ENCODE results near the gene HOMER2. TPM values are rescaled to one million over a fixed set of nuclear protein-coding genes. Genes with fewer than 3 reads are reported as not detected.
A peak's percentile ranks its signal among the peaks of the same experiment; 100 is the strongest.

The HOMER2 gene
- total and polyA plus RNA-seq, 4 donors = 22.4 to 36.0 (median 27.8) TPM

GRCh38 chr15:82969353-82969752 is 16.8 kb upstream of the HOMER2 start:
- no peaks in the 10 kb centered on the region for H3K9me3 ChIP-seq (ENCODE audit: control insufficient read depth, insufficient read depth, low read length)
- H3K36me3 ChIP-seq (ENCODE audit: control insufficient read depth, insufficient read depth, low read length) = no peaks in the 10 kb centered on the region
- H3K27ac ChIP-seq (ENCODE audit: low read depth, low read length) = no peak overlapping the region
- 94% methylated on average over 3 of the region's 7 CpGs for WGBS (ENCODE audit: insufficient coverage)
- H3K4me1 ChIP-seq (ENCODE audit: control insufficient read depth, insufficient read depth, low read length) = no peaks in the 10 kb centered on the region
- no peak for DNase-seq (ENCODE audit: low read depth in 4 of 6, low spot score in 6 of 6)
- H3K4me3 ChIP-seq (ENCODE audit: low read depth, low read length) = no peak overlapping the region
- no peaks in the 10 kb centered on the region for H3K27me3 ChIP-seq (ENCODE audit: control insufficient read depth, insufficient read depth, low read length)

GRCh38 chr15:82968066-82968465 is 15.5 kb upstream of the HOMER2 start:
- Histone ChIP-seq H3K4me1 (ENCODE audit: control insufficient read depth, insufficient read depth, low read length) (no peaks in the 10 kb centered on the region), H3K27me3 (ENCODE audit: control insufficient read depth, insufficient read depth, low read length) (no peaks in the 10 kb centered on the region), H3K9me3 (ENCODE audit: control insufficient read depth, insufficient read depth, low read length) (no peaks in the 10 kb centered on the region), H3K36me3 (ENCODE audit: control insufficient read depth, insufficient read depth, low read length) (no peaks in the 10 kb centered on the region), H3K4me3 (ENCODE audit: low read depth, low read length) (no peak overlapping the region), H3K27ac (ENCODE audit: low read depth, low read length) (no peak overlapping the region)
- 100% methylated on average over 4 of the region's 4 CpGs for WGBS (ENCODE audit: insufficient coverage)
- no peak for DNase-seq (ENCODE audit: low read depth in 4 of 6, low spot score in 6 of 6)

GRCh38 chr15:82966671-82967071 is 14.2 kb upstream of the HOMER2 start:
- WGBS (ENCODE audit: insufficient coverage) = 100% methylated on average over 1 of the region's 4 CpGs
- Histone ChIP-seq H3K4me3 (ENCODE audit: low read depth, low read length) (no peak overlapping the region), H3K27ac (ENCODE audit: low read depth, low read length) (no peak overlapping the region), H3K4me1 (ENCODE audit: control insufficient read depth, insufficient read depth, low read length) (no peaks in the 10 kb centered on the region), H3K9me3 (ENCODE audit: control insufficient read depth, insufficient read depth, low read length) (no peaks in the 10 kb centered on the region), H3K36me3 (ENCODE audit: control insufficient read depth, insufficient read depth, low read length) (no peaks in the 10 kb centered on the region), H3K27me3 (ENCODE audit: control insufficient read depth, insufficient read depth, low read length) (no peaks in the 10 kb centered on the region)
- no peak for DNase-seq (ENCODE audit: low read depth in 4 of 6, low spot score in 6 of 6)

GRCh38 chr15:82964890-82965289 is 12.4 kb upstream of the HOMER2 start:
- 100% methylated on average over 4 of the region's 5 CpGs for WGBS (ENCODE audit: insufficient coverage)
- Histone ChIP-seq H3K27me3 (ENCODE audit: control insufficient read depth, insufficient read depth, low read length) (no peaks in the 10 kb centered on the region), H3K4me1 (ENCODE audit: control insufficient read depth, insufficient read depth, low read length) (no peaks in the 10 kb centered on the region), H3K36me3 (ENCODE audit: control insufficient read depth, insufficient read depth, low read length) (no peaks in the 10 kb centered on the region), H3K27ac (ENCODE audit: low read depth, low read length) (no peak overlapping the region), H3K4me3 (ENCODE audit: low read depth, low read length) (no peak overlapping the region), H3K9me3 (ENCODE audit: control insufficient read depth, insufficient read depth, low read length) (no peaks in the 10 kb centered on the region)
- DNase-seq (ENCODE audit: low read depth in 4 of 6, low spot score in 6 of 6) = no peak

- Histone ChIP-seq H3K27me3 (ENCODE audit: control insufficient read depth, insufficient read depth, low read length) (no peaks in the 10 kb centered on the region), H3K27ac (ENCODE audit: low read depth, low read length) (no peak overlapping the region), H3K9me3 (ENCODE audit: control insufficient read depth, insufficient read depth, low read length) (no peaks in the 10 kb centered on the region), H3K4me1 (ENCODE audit: control insufficient read depth, insufficient read depth, low read length) (no peaks in the 10 kb centered on the region), H3K36me3 (ENCODE audit: control insufficient read depth, insufficient read depth, low read length) (peaks cover under 1% of the 10 kb centered on the region), H3K4me3 (ENCODE audit: low read depth, low read length) (no peak overlapping the region)
- 90% methylated on average over 2 of the region's 7 CpGs for WGBS (ENCODE audit: insufficient coverage)
- DNase-seq (ENCODE audit: low read depth in 4 of 6, low spot score in 6 of 6) = no peak
Measured at GRCh38 chr15:82963471-82964341, 11.2 kb upstream of the HOMER2 start.

GRCh38 chr15:82960766-82961165 is 8.2 kb upstream of the HOMER2 start:
- no peaks in the 10 kb centered on the region for H3K4me1 ChIP-seq (ENCODE audit: control insufficient read depth, insufficient read depth, low read length)
- H3K9me3 ChIP-seq (ENCODE audit: control insufficient read depth, insufficient read depth, low read length) = no peaks in the 10 kb centered on the region
- H3K27ac ChIP-seq (ENCODE audit: low read depth, low read length) = no peak overlapping the region
- peaks cover 4% of the 10 kb centered on the region for H3K36me3 ChIP-seq (ENCODE audit: control insufficient read depth, insufficient read depth, low read length)
- no peak overlapping the region for H3K4me3 ChIP-seq (ENCODE audit: low read depth, low read length)
- WGBS (ENCODE audit: insufficient coverage) = 97% methylated on average over 3 of the region's 3 CpGs
- H3K27me3 ChIP-seq (ENCODE audit: control insufficient read depth, insufficient read depth, low read length) = no peaks in the 10 kb centered on the region
- DNase-seq (ENCODE audit: low read depth in 4 of 6, low spot score in 6 of 6) = no peak

- Histone ChIP-seq H3K4me3 (ENCODE audit: low read depth, low read length) (no peak overlapping the region), H3K9me3 (ENCODE audit: control insufficient read depth, insufficient read depth, low read length) (no peaks in the 10 kb centered on the region), H3K27me3 (ENCODE audit: control insufficient read depth, insufficient read depth, low read length) (no peaks in the 10 kb centered on the region), H3K4me1 (ENCODE audit: control insufficient read depth, insufficient read depth, low read length) (no peaks in the 10 kb centered on the region), H3K27ac (ENCODE audit: low read depth, low read length) (no peak overlapping the region), H3K36me3 (ENCODE audit: control insufficient read depth, insufficient read depth, low read length) (peaks cover 4% of the 10 kb centered on the region)
- DNase-seq (ENCODE audit: low read depth in 4 of 6, low spot score in 6 of 6) = no peak
- WGBS (ENCODE audit: insufficient coverage) = 98% methylated on average over 4 of the region's 5 CpGs
Measured at GRCh38 chr15:82959423-82959822, 6.9 kb upstream of the HOMER2 start.

- WGBS (ENCODE audit: insufficient coverage) = no CpG with 5 or more reads among the region's 1 CpG
- Histone ChIP-seq H3K4me3 (ENCODE audit: low read depth, low read length) (no peak overlapping the region), H3K27me3 (ENCODE audit: control insufficient read depth, insufficient read depth, low read length) (no peaks in the 10 kb centered on the region), H3K9me3 (ENCODE audit: control insufficient read depth, insufficient read depth, low read length) (no peaks in the 10 kb centered on the region), H3K36me3 (ENCODE audit: control insufficient read depth, insufficient read depth, low read length) (peaks cover 4% of the 10 kb centered on the region), H3K4me1 (ENCODE audit: control insufficient read depth, insufficient read depth, low read length) (no peaks in the 10 kb centered on the region), H3K27ac (ENCODE audit: low read depth, low read length) (no peak overlapping the region)
- no peak for DNase-seq (ENCODE audit: low read depth in 4 of 6, low spot score in 6 of 6)
Measured at GRCh38 chr15:82958638-82959037, 6.1 kb upstream of the HOMER2 start.

GRCh38 chr15:82951472-82952157 is 905 bp downstream of the HOMER2 start:
- Histone ChIP-seq H3K36me3 (ENCODE audit: control insufficient read depth, insufficient read depth, low read length) (no peaks in the 10 kb centered on the region), H3K4me3 (ENCODE audit: low read depth, low read length) (peak overlapping the region; percentile 37), H3K9me3 (ENCODE audit: control insufficient read depth, insufficient read depth, low read length) (no peaks in the 10 kb centered on the region), H3K27ac (ENCODE audit: low read depth, low read length) (no peak overlapping the region), H3K27me3 (ENCODE audit: control insufficient read depth, insufficient read depth, low read length) (no peaks in the 10 kb centered on the region), H3K4me1 (ENCODE audit: control insufficient read depth, insufficient read depth, low read length) (peaks cover 16% of the 10 kb centered on the region)
- DNase-seq (ENCODE audit: low read depth in 4 of 6, low spot score in 6 of 6) = peak in 1 of 6 donors; percentile 39
- WGBS (ENCODE audit: insufficient coverage) = 0% methylated on average over 1 of the region's 13 CpGs

Data from spinal cord (tissue), 10 donors.